Liver (tissue), 3 donors: Measurements from ENCODE around the gene PDE4D.

ENCODE experiments used
- EGR1 ChIP-seq, 2 donors: IDR thresholded peaks; 2 replicates each; pipeline ENCODE4 v1.6.1; 2016 to 2018; ENCODE audit warnings: antibody characterized with exemption in 2 of 2, low read depth in 2 of 2
- GABPA ChIP-seq, 2 donors: IDR thresholded peaks in 1 of 2; conservative IDR thresholded peaks in 1 of 2; 2 replicates each; pipeline ENCODE4 v1.6.1; 2016; ENCODE audit warnings: antibody characterized with exemption in 2 of 2, mild to moderate bottlenecking in 1 of 2, moderate library complexity in 1 of 2
- RAD21 ChIP-seq, 2 donors: IDR thresholded peaks; 2 replicates each; pipeline ENCODE4 v1.6.1; 2016; ENCODE audit warnings: antibody characterized with exemption in 2 of 2, mild to moderate bottlenecking in 2 of 2
- SP1 ChIP-seq: IDR thresholded peaks from 2 replicates; pipeline ENCODE4 v1.6.1; 2018; ENCODE audit warnings: antibody characterized with exemption, mild to moderate bottlenecking
- TAF1 ChIP-seq: conservative IDR thresholded peaks from 2 replicates; pipeline ENCODE4 v1.6.1; 2016; ENCODE audit warnings: antibody characterized with exemption, mild to moderate bottlenecking
- YY1 ChIP-seq: IDR thresholded peaks from 2 replicates; pipeline ENCODE4 v1.6.1; 2016; ENCODE audit warnings: antibody characterized with exemption, mild to moderate bottlenecking
- ZBTB33 ChIP-seq: IDR thresholded peaks from 2 replicates; pipeline ENCODE4 v1.6.1; 2016; ENCODE audit warnings: antibody characterized with exemption
- TF ChIP-seq, protein P1 (sequence below): fragments of 150-350 bp; IDR thresholded peaks from 2 replicates; pipeline ENCODE4 v1.5.1; 2017; ENCODE audit warnings: improper control_type of control experiment, low read depth, low read length; ENCODE audit not compliant: missing input control
- TF ChIP-seq, protein P2 (sequence below): IDR thresholded peaks from 2 replicates; pipeline ENCODE4 v1.6.1; 2016; ENCODE audit warnings: antibody characterized with exemption
- donor health status: healthy.
- donor health status: healthy.

- TF ChIP-seq EGR1 (IDR thresholded peaks at IDR 0.05; ENCODE audit: low read depth in 2 of 2) = no peak
- TF ChIP-seq, protein P1, sequence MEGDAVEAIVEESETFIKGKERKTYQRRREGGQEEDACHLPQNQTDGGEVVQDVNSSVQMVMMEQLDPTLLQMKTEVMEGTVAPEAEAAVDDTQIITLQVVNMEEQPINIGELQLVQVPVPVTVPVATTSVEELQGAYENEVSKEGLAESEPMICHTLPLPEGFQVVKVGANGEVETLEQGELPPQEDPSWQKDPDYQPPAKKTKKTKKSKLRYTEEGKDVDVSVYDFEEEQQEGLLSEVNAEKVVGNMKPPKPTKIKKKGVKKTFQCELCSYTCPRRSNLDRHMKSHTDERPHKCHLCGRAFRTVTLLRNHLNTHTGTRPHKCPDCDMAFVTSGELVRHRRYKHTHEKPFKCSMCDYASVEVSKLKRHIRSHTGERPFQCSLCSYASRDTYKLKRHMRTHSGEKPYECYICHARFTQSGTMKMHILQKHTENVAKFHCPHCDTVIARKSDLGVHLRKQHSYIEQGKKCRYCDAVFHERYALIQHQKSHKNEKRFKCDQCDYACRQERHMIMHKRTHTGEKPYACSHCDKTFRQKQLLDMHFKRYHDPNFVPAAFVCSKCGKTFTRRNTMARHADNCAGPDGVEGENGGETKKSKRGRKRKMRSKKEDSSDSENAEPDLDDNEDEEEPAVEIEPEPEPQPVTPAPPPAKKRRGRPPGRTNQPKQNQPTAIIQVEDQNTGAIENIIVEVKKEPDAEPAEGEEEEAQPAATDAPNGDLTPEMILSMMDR = no peak
- TF ChIP-seq TAF1 = no peak
- TF ChIP-seq GABPA (IDR thresholded peaks at IDR 0.05 in 1 of 2, conservative IDR thresholded peaks at IDR 0.05 in 1 of 2) = no peak
- TF ChIP-seq RAD21 (IDR thresholded peaks at IDR 0.05) = no peak
- TF ChIP-seq ZBTB33 = no peak
- no peak for TF ChIP-seq YY1
- no peak for TF ChIP-seq SP1
- TF ChIP-seq, protein P2, sequence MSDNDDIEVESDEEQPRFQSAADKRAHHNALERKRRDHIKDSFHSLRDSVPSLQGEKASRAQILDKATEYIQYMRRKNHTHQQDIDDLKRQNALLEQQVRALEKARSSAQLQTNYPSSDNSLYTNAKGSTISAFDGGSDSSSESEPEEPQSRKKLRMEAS = no peak
Observed at GRCh38 chr5:59267033-59267432, 626.5 kb downstream of the PDE4D start.
